Measurements from ENCODE around the gene TTC28.

- no peak for TF ChIP-seq TRIM28 (IDR thresholded peaks at IDR 0.05; ENCODE audit: borderline replicate concordance, low read length)
- TF ChIP-seq CTCF (tag by site-specific recombination; IDR thresholded peaks at IDR 0.05): no peak
- TF ChIP-seq ZSCAN16 (tag by site-specific recombination; IDR thresholded peaks at IDR 0.05): no peak
- TF ChIP-seq, protein P1, sequence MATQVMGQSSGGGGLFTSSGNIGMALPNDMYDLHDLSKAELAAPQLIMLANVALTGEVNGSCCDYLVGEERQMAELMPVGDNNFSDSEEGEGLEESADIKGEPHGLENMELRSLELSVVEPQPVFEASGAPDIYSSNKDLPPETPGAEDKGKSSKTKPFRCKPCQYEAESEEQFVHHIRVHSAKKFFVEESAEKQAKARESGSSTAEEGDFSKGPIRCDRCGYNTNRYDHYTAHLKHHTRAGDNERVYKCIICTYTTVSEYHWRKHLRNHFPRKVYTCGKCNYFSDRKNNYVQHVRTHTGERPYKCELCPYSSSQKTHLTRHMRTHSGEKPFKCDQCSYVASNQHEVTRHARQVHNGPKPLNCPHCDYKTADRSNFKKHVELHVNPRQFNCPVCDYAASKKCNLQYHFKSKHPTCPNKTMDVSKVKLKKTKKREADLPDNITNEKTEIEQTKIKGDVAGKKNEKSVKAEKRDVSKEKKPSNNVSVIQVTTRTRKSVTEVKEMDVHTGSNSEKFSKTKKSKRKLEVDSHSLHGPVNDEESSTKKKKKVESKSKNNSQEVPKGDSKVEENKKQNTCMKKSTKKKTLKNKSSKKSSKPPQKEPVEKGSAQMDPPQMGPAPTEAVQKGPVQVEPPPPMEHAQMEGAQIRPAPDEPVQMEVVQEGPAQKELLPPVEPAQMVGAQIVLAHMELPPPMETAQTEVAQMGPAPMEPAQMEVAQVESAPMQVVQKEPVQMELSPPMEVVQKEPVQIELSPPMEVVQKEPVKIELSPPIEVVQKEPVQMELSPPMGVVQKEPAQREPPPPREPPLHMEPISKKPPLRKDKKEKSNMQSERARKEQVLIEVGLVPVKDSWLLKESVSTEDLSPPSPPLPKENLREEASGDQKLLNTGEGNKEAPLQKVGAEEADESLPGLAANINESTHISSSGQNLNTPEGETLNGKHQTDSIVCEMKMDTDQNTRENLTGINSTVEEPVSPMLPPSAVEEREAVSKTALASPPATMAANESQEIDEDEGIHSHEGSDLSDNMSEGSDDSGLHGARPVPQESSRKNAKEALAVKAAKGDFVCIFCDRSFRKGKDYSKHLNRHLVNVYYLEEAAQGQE (tag by site-specific recombination; IDR thresholded peaks at IDR 0.05): no peak
- no peak for TF ChIP-seq SCRT1 (tag by site-specific recombination; IDR thresholded peaks at IDR 0.05; ENCODE audit: borderline replicate concordance)
- TF ChIP-seq ATF2 (tag by site-specific recombination; IDR thresholded peaks at IDR 0.05; ENCODE audit: low read depth): no peak
- TF ChIP-seq SP3 (tag by site-specific recombination; IDR thresholded peaks at IDR 0.05): no peak
Measured at GRCh38 chr22:27986937-27987336, 692.7 kb downstream of the TTC28 start.

Data from HEK293 (cell line).